ENCODE measurements around the gene RYR2.

RYR2 gene

GRCh38 chr1:237032029-237032428 lies 10.0 kb upstream of the RYR2 start:
- DNase-seq (ENCODE audit: low read depth in 3 of 3) = no peak

- DNase-seq (ENCODE audit: low read depth in 3 of 3) = no peak
These were observed 8.9 kb upstream of the RYR2 start for GRCh38 chr1:237033061-237033460.

- DNase-seq (ENCODE audit: low read depth in 3 of 3) = no peak
These were observed 8.2 kb upstream of the RYR2 start for GRCh38 chr1:237033804-237034203.

GRCh38 chr1:237035759-237036158 lies 6.2 kb upstream of the RYR2 start:
- DNase-seq (ENCODE audit: low read depth in 3 of 3) = no peak

- no peak for DNase-seq (ENCODE audit: low read depth in 3 of 3)
These were observed 3.8 kb upstream of the RYR2 start for GRCh38 chr1:237038211-237038610.

- DNase-seq (ENCODE audit: low read depth in 3 of 3) = no peak
These were observed 1.2 kb upstream of the RYR2 start for GRCh38 chr1:237040823-237041222.

- no peak for DNase-seq (ENCODE audit: low read depth in 3 of 3)
These were observed 556 bp upstream of the RYR2 start for GRCh38 chr1:237041461-237041794.

GRCh38 chr1:237042526-237042891 lies 525 bp downstream of the RYR2 start:
- no peak for DNase-seq (ENCODE audit: low read depth in 3 of 3)

GRCh38 chr1:237042892-237043576 lies 1.1 kb downstream of the RYR2 start:
- DNase-seq (ENCODE audit: low read depth in 3 of 3) = no peak

- no peak for DNase-seq (ENCODE audit: low read depth in 3 of 3)
These were observed 2.1 kb downstream of the RYR2 start for GRCh38 chr1:237043846-237044636.

GRCh38 chr1:237045278-237046016 lies 3.5 kb downstream of the RYR2 start:
- no peak for DNase-seq (ENCODE audit: low read depth in 3 of 3)

GRCh38 chr1:237048803-237049202 lies 6.8 kb downstream of the RYR2 start:
- no peak for DNase-seq (ENCODE audit: low read depth in 3 of 3)

- no peak for DNase-seq (ENCODE audit: low read depth in 3 of 3)
These were observed 8.2 kb downstream of the RYR2 start for GRCh38 chr1:237050185-237050584.

GRCh38 chr1:237050915-237051314 lies 8.9 kb downstream of the RYR2 start:
- no peak for DNase-seq (ENCODE audit: low read depth in 3 of 3)

GRCh38 chr1:237054313-237054712 lies 12.3 kb downstream of the RYR2 start:
- DNase-seq (ENCODE audit: low read depth in 3 of 3) = no peak

- DNase-seq (ENCODE audit: low read depth in 3 of 3) = no peak
These were observed 16.5 kb downstream of the RYR2 start for GRCh38 chr1:237058470-237058869.

- no peak for DNase-seq (ENCODE audit: low read depth in 3 of 3)
These were observed 17.3 kb downstream of the RYR2 start for GRCh38 chr1:237059244-237059643.

GRCh38 chr1:237062976-237063375 lies 21.0 kb downstream of the RYR2 start:
- DNase-seq (ENCODE audit: low read depth in 3 of 3) = no peak

- DNase-seq (ENCODE audit: low read depth in 3 of 3) = no peak
These were observed 23.9 kb downstream of the RYR2 start for GRCh38 chr1:237065903-237066302.

- DNase-seq (ENCODE audit: low read depth in 3 of 3) = no peak
These were observed 28.5 kb downstream of the RYR2 start for GRCh38 chr1:237070519-237070918.

- DNase-seq (ENCODE audit: low read depth in 3 of 3) = no peak
These were observed 29.8 kb downstream of the RYR2 start for GRCh38 chr1:237071641-237072420.
